Cardiac muscle cell (in vitro differentiated cells and primary cell): ENCODE measurements around the gene ZSCAN10. TPM values are rescaled to one million over a fixed set of nuclear protein-coding genes. Genes with fewer than 3 reads are reported as not detected.
A peak's percentile ranks its signal among the peaks of the same experiment; 100 is the strongest.

Experiments
- DNase-seq, 2 donors: peaks; one replicate each; pipeline versions ENCODE4 v3.0.0 to v3.0.0-alpha.2; 2010 to 2017; ENCODE audit warnings: low read depth in 1 of 2, low spot score in 1 of 2
- H3K27ac ChIP-seq: fragments of 200-600 bp; sonication (generic); 2 replicates; pipeline ENCODE4 v1.5.1; 2016
- H3K27me3 ChIP-seq: fragments of 200-600 bp; sonication (generic); 2 replicates; pipeline ENCODE4 v1.6.0; 2016; ENCODE audit warnings: control low read depth
- H3K36me3 ChIP-seq: fragments of 200-600 bp; sonication (generic); 2 replicates; pipeline ENCODE4 v1.5.1; 2016; ENCODE audit warnings: control low read depth
- H3K4me1 ChIP-seq: fragments of 200-600 bp; sonication (generic); 2 replicates; pipeline ENCODE4 v1.8.1; 2017; ENCODE audit warnings: low read depth, mild to moderate bottlenecking, mixed run types
- H3K4me3 ChIP-seq: fragments of 200-600 bp; sonication (generic); 2 replicates; pipeline ENCODE4 v1.5.1; 2016; ENCODE audit warnings: mild to moderate bottlenecking
- H3K9me3 ChIP-seq: fragments of 200-600 bp; sonication (generic); 2 replicates; pipeline ENCODE4 v1.5.1; 2017; ENCODE audit warnings: low read depth, mild to moderate bottlenecking, control low read depth
- CTCF ChIP-seq: IDR thresholded peaks from 2 replicates; pipeline ENCODE4 v1.5.1; 2012; ENCODE audit warnings: low read depth, mild to moderate bottlenecking, low read length
- polyA plus RNA-seq: library from polyadenylated mRNA; unstranded; fragments of >200 nt; fragmentation: Nextera tagmentation; extraction: Ambion mirVana; gene quantifications from 2 replicates; pipeline ENCODE4 v1.2.1, GENCODE V29; 2016
- total RNA-seq: library from RNA; depleted of rRNA; stranded (reverse); fragments of >200 nt; gene quantifications from 2 replicates; pipeline ENCODE4 v1.2.3, GENCODE V29; 2016

ZSCAN10 gene
- total and polyA plus RNA-seq, 2 experiments from 2014 or later: 0.42 TPM; not detected in 1

- DNase-seq: no peak
- no peaks in the 10 kb centered on the region for H3K4me1 ChIP-seq
- peaks cover 47% of the 10 kb centered on the region for H3K27me3 ChIP-seq
- no peak overlapping the region for H3K27ac ChIP-seq
- no peak overlapping the region for H3K4me3 ChIP-seq
- H3K9me3 ChIP-seq: no peaks in the 10 kb centered on the region
- no peak for TF ChIP-seq CTCF
- no peaks in the 10 kb centered on the region for H3K36me3 ChIP-seq
These were observed 49.1 kb downstream of the ZSCAN10 start for GRCh38 chr16:3049921-3050481.

- Histone ChIP-seq H3K9me3 (no peaks in the 10 kb centered on the region), H3K27me3 (peaks cover 69% of the 10 kb centered on the region), H3K27ac (no peak overlapping the region), H3K36me3 (no peaks in the 10 kb centered on the region), H3K4me1 (no peaks in the 10 kb centered on the region), H3K4me3 (no peak overlapping the region)
- no peak for TF ChIP-seq CTCF
- no peak for DNase-seq
These were observed 51.7 kb downstream of the ZSCAN10 start for GRCh38 chr16:3047387-3047720.

GRCh38 chr16:3046641-3047386 lies 52.3 kb downstream of the ZSCAN10 start:
- H3K27ac ChIP-seq: no peak overlapping the region
- no peaks in the 10 kb centered on the region for H3K9me3 ChIP-seq
- no peaks in the 10 kb centered on the region for H3K4me1 ChIP-seq
- DNase-seq: no peak
- peaks cover 71% of the 10 kb centered on the region for H3K27me3 ChIP-seq
- H3K36me3 ChIP-seq: no peaks in the 10 kb centered on the region
- H3K4me3 ChIP-seq: peak overlapping the region; percentile 31
- no peak for TF ChIP-seq CTCF

- peaks cover 76% of the 10 kb centered on the region for H3K27me3 ChIP-seq
- DNase-seq: peak; percentile 11 to 40
- H3K4me1 ChIP-seq: no peaks in the 10 kb centered on the region
- peak within 1 kb of the TSS; percentile 31 for H3K4me3 ChIP-seq
- H3K9me3 ChIP-seq: no peaks in the 10 kb centered on the region
- no peaks in the 10 kb centered on the region for H3K36me3 ChIP-seq
- TF ChIP-seq CTCF: no peak
- H3K27ac ChIP-seq: no peak within 1 kb of the TSS
These were observed 53.1 kb downstream of the ZSCAN10 start, which contains the start of gene MMP25 for GRCh38 chr16:3045758-3046640. Gene MMP25 (plus strand): TSS chr16:3046561. CDS start chr16:3046918, 357 bp downstream.

GRCh38 chr16:3044708-3045107 lies 54.4 kb downstream of the ZSCAN10 start:
- no peak for TF ChIP-seq CTCF
- no peak for DNase-seq
- Histone ChIP-seq H3K27me3 (peaks cover 85% of the 10 kb centered on the region), H3K36me3 (no peaks in the 10 kb centered on the region), H3K4me3 (no peak overlapping the region), H3K4me1 (no peaks in the 10 kb centered on the region), H3K9me3 (no peaks in the 10 kb centered on the region), H3K27ac (no peak overlapping the region)
